B cell (primary cell): ENCODE measurements around the gene MAML3. TPM values are rescaled to one million over a fixed set of nuclear protein-coding genes. Genes with fewer than 3 reads are reported as not detected.

Experiments
- ATAC-seq: fragments of 200-7000 bp; cut with Tn5 transposase; one replicate; pipeline ENCODE4 v1.10.0; 2021; ENCODE audit warnings: low read depth, mild to moderate bottlenecking, moderate number of reproducible peaks, moderate library complexity
- CTCF ChIA-PET: fragments of 350-600 bp; sonication (Branson Sonifier 250); formaldehyde crosslinking; loops from one replicate; lab custom pipeline; 2021; ENCODE audit warnings: antibody characterized with exemption, inconsistent platforms; lab: Charles Lee
- POLR2A ChIA-PET: fragments of 350-600 bp; sonication (Branson Sonifier 250); formaldehyde crosslinking; loops from one replicate; lab custom pipeline; 2021; ENCODE audit warnings: antibody characterized with exemption; lab: Charles Lee
- DNase-seq: peaks from one replicate; pipeline ENCODE4 v3.0.0; 2013
- H2AFZ ChIP-seq: 2 replicates; pipeline ENCODE4 v1.6.1; 2012; ENCODE audit warnings: mild to moderate bottlenecking, low read depth, low read length; ENCODE audit not compliant: insufficient read depth, poor library complexity, severe bottlenecking
- H3K27ac ChIP-seq, 2 donors: 1 replicate in 1 of 2; 2 replicates in 1 of 2; pipeline ENCODE4 v1.5.1; 2012 to 2013; ENCODE audit warnings: low read length in 2 of 2, mild to moderate bottlenecking in 2 of 2, moderate library complexity in 1 of 2
- H3K27me3 ChIP-seq, 4 experiments: fragments of 200-600 bp in 1 of 4; sonication (generic) in 1 of 4; replicated peaks in 1 of 4; 1 replicate in 2 of 4; 2 replicates in 2 of 4; pipeline versions ENCODE4 v1.6.1 to v1.7.0; 2013 to 2016; ENCODE audit warnings: low read length in 3 of 4, mild to moderate bottlenecking in 2 of 4, mixed read lengths in 1 of 4, moderate library complexity in 1 of 4; ENCODE audit not compliant: insufficient read depth in 4 of 4, control insufficient read depth in 3 of 4; ENCODE audit errors: control extremely low read depth in 1 of 4
- H3K36me3 ChIP-seq, 2 experiments: replicated peaks in 1 of 2; 1 replicate in 1 of 2; 2 replicates in 1 of 2; pipeline versions ENCODE4 v1.6.1 to v1.7.1; 2013; ENCODE audit warnings: low read length in 1 of 2; ENCODE audit not compliant: insufficient read depth in 2 of 2, control insufficient read depth in 1 of 2; ENCODE audit errors: control extremely low read depth in 1 of 2, extremely low read depth in 1 of 2
- H3K4me1 ChIP-seq, 2 donors: fragments of 200-600 bp in 1 of 2; sonication (generic) in 1 of 2; 1 replicate in 1 of 2; 2 replicates in 1 of 2; pipeline versions ENCODE4 v1.5.1 to v1.6.1; 2013 to 2017; ENCODE audit warnings: low read length in 2 of 2; ENCODE audit not compliant: control insufficient read depth in 2 of 2, insufficient read depth in 2 of 2
- H3K4me2 ChIP-seq: replicated peaks from 2 replicates; pipeline ENCODE3; 2012; ENCODE audit warnings: mild to moderate bottlenecking, low read depth, low read length; ENCODE audit not compliant: poor library complexity, severe bottlenecking
- H3K4me3 ChIP-seq, 5 experiments: fragments of 200-600 bp in 1 of 5; sonication (generic) in 1 of 5; 1 replicate in 3 of 5; 2 replicates in 2 of 5; pipeline versions ENCODE4 v1.5.1 to v1.7.0; 2011 to 2016; ENCODE audit warnings: low read length in 4 of 5, mild to moderate bottlenecking in 4 of 5, low read depth in 2 of 5, control low read depth in 1 of 5, moderate library complexity in 1 of 5; ENCODE audit not compliant: insufficient read depth in 1 of 5; ENCODE audit errors: control extremely low read depth in 1 of 5, extremely low read depth in 1 of 5
- H3K79me2 ChIP-seq: fragments of 200-600 bp; sonication (generic); one replicate; pipeline ENCODE4 v1.6.0; 2016; ENCODE audit warnings: low read length; ENCODE audit not compliant: control insufficient read depth, insufficient read depth
- H3K9ac ChIP-seq: fragments of 200-600 bp; sonication (generic); 2 replicates; pipeline ENCODE4 v1.6.1; 2017; ENCODE audit warnings: mild to moderate bottlenecking, low read length, moderate library complexity
- H3K9me3 ChIP-seq, 3 donors: one replicate each; pipeline versions ENCODE4 v1.6.1 to v1.7.1; 2013; ENCODE audit warnings: low read length in 2 of 3; ENCODE audit not compliant: control insufficient read depth in 2 of 3, insufficient read depth in 1 of 3; ENCODE audit errors: control extremely low read depth in 1 of 3
- H4K20me1 ChIP-seq: 2 replicates; pipeline ENCODE4 v1.6.0; 2012; ENCODE audit warnings: mild to moderate bottlenecking, low read length; ENCODE audit not compliant: insufficient read depth, control insufficient read depth, poor library complexity, severe bottlenecking
- H3K27ac Mint-ChIP-seq: one replicate; pipeline ENCODE4 v1.8.0; 2021; ENCODE audit warnings: mixed read lengths
- H3K27me3 Mint-ChIP-seq: one replicate; pipeline ENCODE4 v1.8.0; 2021; ENCODE audit warnings: mixed read lengths
- H3K4me1 Mint-ChIP-seq: one replicate; pipeline ENCODE4 v1.8.0; 2021; ENCODE audit warnings: mixed read lengths
- H3K4me3 Mint-ChIP-seq: one replicate; pipeline ENCODE4 v1.8.0; 2021; ENCODE audit warnings: mixed read lengths
- H3K9me3 Mint-ChIP-seq: one replicate; pipeline ENCODE4 v1.8.0; 2022; ENCODE audit warnings: mixed read lengths; ENCODE audit not compliant: insufficient read depth
- EZH2 ChIP-seq: IDR thresholded peaks from 2 replicates; pipeline ENCODE4 v1.6.1; 2012; ENCODE audit warnings: borderline replicate concordance, low read depth, mild to moderate bottlenecking, moderate library complexity, low read length; ENCODE audit not compliant: insufficient read depth, poor library complexity, severe bottlenecking
- WGBS: methylation state at CpG from one replicate; pipeline ENCODE4 v1.1.5; 2013; ENCODE audit warnings: missing lambda C conversion rate; ENCODE audit not compliant: insufficient coverage; 5-methylcytosine and 5-hydroxymethylcytosine counted together
- intact Hi-C: fragments of 100-400 bp; cut with micrococcal nuclease; formaldehyde crosslinking; loops from one replicate; pipeline ENCODE4 v1.10.0; 2022
- polyA plus RNA-seq: library from polyadenylated mRNA; depleted of rRNA; stranded (reverse); fragments of >200 nt; gene quantifications from 2 replicates; pipeline ENCODE4 v1.2.3, GENCODE V29; 2012
- total RNA-seq, 2 donors: library from RNA; stranded (reverse); fragments of 120-200 nt in 1 of 2; gene quantifications; 1 replicate in 1 of 2; 2 replicates in 1 of 2; pipeline versions ENCODE4 v1.2.3 to v1.2.4, GENCODE V29; 2013 to 2022
- TF ChIP-seq, protein P1 (sequence below): fragments of 200-600 bp; IDR thresholded peaks from one replicate; pipeline ENCODE4 v1.8.0; 2022; ENCODE audit warnings: antibody characterized with exemption, mild to moderate bottlenecking

Gene MAML3
- total and polyA plus RNA-seq, 2 donors (not counting 1 experiment from before 2014, with no cell fraction given): 0.94 to 5.3 TPM

DNA sequence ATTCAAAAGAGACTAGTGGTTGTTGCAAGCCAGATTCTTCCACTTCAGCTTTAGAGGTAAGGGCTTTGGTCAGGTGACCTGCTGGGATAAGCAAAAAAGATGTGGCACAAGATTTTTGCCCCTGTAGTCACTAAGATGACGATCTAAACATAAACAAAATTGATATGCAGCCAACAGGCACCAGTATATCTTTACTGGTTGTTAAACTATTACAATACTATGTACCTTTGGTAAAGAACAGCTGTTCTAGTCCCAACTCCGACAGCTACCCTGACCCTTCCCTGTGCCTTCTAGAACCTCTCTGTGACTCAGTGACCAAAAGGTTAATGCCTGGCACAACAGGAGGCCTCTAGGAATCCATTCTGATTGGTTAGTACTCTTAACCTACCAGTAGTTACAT lies 428.7 kb downstream of the MAML3 start:
- no peaks in the 10 kb centered on the region for H3K9me3 ChIP-seq
- no peak for ATAC-seq
- H3K4me1 ChIP-seq: no peaks in the 10 kb centered on the region
- H3K79me2 ChIP-seq: no peaks in the 10 kb centered on the region
- no peaks in the 10 kb centered on the region for H3K9me3 Mint-ChIP-seq
- intact Hi-C loops: no loop called here
- no peak overlapping the region for H3K4me2 ChIP-seq
- WGBS: 100% methylated on average over 1 of the region's 2 CpGs
- TF ChIP-seq, protein P1, sequence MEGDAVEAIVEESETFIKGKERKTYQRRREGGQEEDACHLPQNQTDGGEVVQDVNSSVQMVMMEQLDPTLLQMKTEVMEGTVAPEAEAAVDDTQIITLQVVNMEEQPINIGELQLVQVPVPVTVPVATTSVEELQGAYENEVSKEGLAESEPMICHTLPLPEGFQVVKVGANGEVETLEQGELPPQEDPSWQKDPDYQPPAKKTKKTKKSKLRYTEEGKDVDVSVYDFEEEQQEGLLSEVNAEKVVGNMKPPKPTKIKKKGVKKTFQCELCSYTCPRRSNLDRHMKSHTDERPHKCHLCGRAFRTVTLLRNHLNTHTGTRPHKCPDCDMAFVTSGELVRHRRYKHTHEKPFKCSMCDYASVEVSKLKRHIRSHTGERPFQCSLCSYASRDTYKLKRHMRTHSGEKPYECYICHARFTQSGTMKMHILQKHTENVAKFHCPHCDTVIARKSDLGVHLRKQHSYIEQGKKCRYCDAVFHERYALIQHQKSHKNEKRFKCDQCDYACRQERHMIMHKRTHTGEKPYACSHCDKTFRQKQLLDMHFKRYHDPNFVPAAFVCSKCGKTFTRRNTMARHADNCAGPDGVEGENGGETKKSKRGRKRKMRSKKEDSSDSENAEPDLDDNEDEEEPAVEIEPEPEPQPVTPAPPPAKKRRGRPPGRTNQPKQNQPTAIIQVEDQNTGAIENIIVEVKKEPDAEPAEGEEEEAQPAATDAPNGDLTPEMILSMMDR: no peak
- no peak for TF ChIP-seq EZH2
- no peaks in the 10 kb centered on the region for H4K20me1 ChIP-seq
- CTCF ChIA-PET: no interaction called here
- H3K36me3 ChIP-seq: peaks cover 0 to 6% of the 10 kb centered on the region in 2 experiments
- no peak overlapping the region for H3K4me3 ChIP-seq
- no peak overlapping the region for H3K27ac Mint-ChIP-seq
- no peak overlapping the region for H3K27ac ChIP-seq
- peaks cover 3% of the 10 kb centered on the region for H3K27me3 Mint-ChIP-seq
- no peak overlapping the region for H3K4me3 Mint-ChIP-seq
- no peak for DNase-seq
- H3K27me3 ChIP-seq: no peaks in the 10 kb centered on the region
- H3K4me1 Mint-ChIP-seq: no peaks in the 10 kb centered on the region
- H2AFZ ChIP-seq: no peak overlapping the region
- POLR2A ChIA-PET: no interaction called here
- H3K9ac ChIP-seq: no peak overlapping the region

DNA sequence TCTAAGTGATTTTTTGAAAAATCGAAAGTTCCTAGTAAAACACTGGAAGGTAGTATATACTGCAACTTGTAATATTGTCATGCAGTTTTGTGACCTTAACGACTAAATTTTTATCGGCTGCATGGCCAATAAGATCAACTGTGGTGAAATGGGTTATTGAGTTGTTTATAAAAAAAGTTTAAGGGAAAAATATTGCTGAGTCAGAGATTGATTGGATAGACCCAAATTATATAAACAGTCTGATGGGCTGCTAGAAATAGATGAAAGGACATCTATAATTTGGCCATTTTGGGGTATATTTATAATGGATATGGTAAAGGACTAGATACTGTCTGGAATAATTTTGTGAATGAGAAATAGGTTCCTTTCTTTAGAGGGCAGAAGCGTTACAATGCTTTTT lies 432.2 kb downstream of the MAML3 start:
- ChIA-PET CTCF (no interaction called here), POLR2A (no interaction called here)
- Histone ChIP-seq H3K9me3 (no peaks in the 10 kb centered on the region), H2AFZ (no peak overlapping the region), H3K79me2 (no peaks in the 10 kb centered on the region), H3K27me3 (no peaks in the 10 kb centered on the region), H4K20me1 (no peaks in the 10 kb centered on the region), H3K4me1 (no peaks in the 10 kb centered on the region), H3K27ac (no peak overlapping the region), H3K9ac (no peak overlapping the region), H3K4me3 (no peak overlapping the region), H3K36me3 (peaks cover 0 to 6% of the 10 kb centered on the region in 2 experiments), H3K4me2 (no peak overlapping the region)
- WGBS: no CpG with 5 or more reads among the region's 4 CpGs
- intact Hi-C loops: no loop called here
- no peak overlapping the region for H3K4me3 Mint-ChIP-seq
- DNase-seq (no peak), ATAC-seq (no peak)
- TF ChIP-seq EZH2: no peak
- TF ChIP-seq, protein P1: no peak
- H3K4me1 Mint-ChIP-seq: no peaks in the 10 kb centered on the region
- no peaks in the 10 kb centered on the region for H3K27me3 Mint-ChIP-seq
- no peak overlapping the region for H3K27ac Mint-ChIP-seq
- H3K9me3 Mint-ChIP-seq: no peaks in the 10 kb centered on the region
